Activated CD4-positive, alpha-beta T cell treated with anti-CD3 and anti-CD28 coated beads for 24 hours (primary cell): Measurements from ENCODE around the gene UQCR10.

Experiments
- DNase-seq, 2 donors: peaks; one replicate each; pipeline ENCODE4 v3.0.0-alpha.2; 2020; ENCODE audit warnings: low read depth in 2 of 2

The UQCR10 gene

GRCh38 chr22:29798801-29799200, 31.6 kb downstream of the UQCR10 start:
- DNase-seq: no peak

- DNase-seq: no peak
These were observed 32.1 kb downstream of the UQCR10 start for GRCh38 chr22:29799217-29799680.

GRCh38 chr22:29801153-29801552, 34.0 kb downstream of the UQCR10 start:
- DNase-seq: no peak

GRCh38 chr22:29801796-29802195, 34.6 kb downstream of the UQCR10 start:
- DNase-seq: no peak

GRCh38 chr22:29803190-29803589, 36.0 kb downstream of the UQCR10 start:
- DNase-seq: no peak

- DNase-seq: no peak
These were observed 37.8 kb downstream of the UQCR10 start for GRCh38 chr22:29804985-29805384.

- DNase-seq: no peak
These were observed 39.0 kb downstream of the UQCR10 start for GRCh38 chr22:29806196-29806595.

- DNase-seq: no peak
These were observed 43.0 kb downstream of the UQCR10 start for GRCh38 chr22:29810216-29810615.

GRCh38 chr22:29811377-29811776, 44.2 kb downstream of the UQCR10 start:
- no peak for DNase-seq

- DNase-seq: no peak
These were observed 46.0 kb downstream of the UQCR10 start for GRCh38 chr22:29813126-29813525.

- no peak for DNase-seq
These were observed 46.4 kb downstream of the UQCR10 start for GRCh38 chr22:29813563-29813962.

- no peak for DNase-seq
These were observed 46.8 kb downstream of the UQCR10 start for GRCh38 chr22:29814003-29814402.

GRCh38 chr22:29815580-29815979, 48.4 kb downstream of the UQCR10 start:
- DNase-seq: no peak

GRCh38 chr22:29816128-29816527, 49.0 kb downstream of the UQCR10 start:
- no peak for DNase-seq

GRCh38 chr22:29816539-29816938, 49.4 kb downstream of the UQCR10 start:
- no peak for DNase-seq

GRCh38 chr22:29816980-29817379, 49.8 kb downstream of the UQCR10 start:
- DNase-seq: no peak

- DNase-seq: no peak
These were observed 50.6 kb downstream of the UQCR10 start for GRCh38 chr22:29817724-29818123.

- no peak for DNase-seq
These were observed 52.3 kb downstream of the UQCR10 start for GRCh38 chr22:29819501-29819900.
